ENCODE data around the gene KREMEN1. TPM values are rescaled to one million over a fixed set of nuclear protein-coding genes. Genes with fewer than 3 reads are reported as not detected.
"Not testable (repeated sequence)": the region's sequence is repeated elsewhere in the genome, so short reads cannot be mapped to it uniquely, and the experiment has no call there.

The KREMEN1 gene
- total RNA-seq, 2 donors from 2014 or later, result 8.4 to 13.9 TPM

DNA sequence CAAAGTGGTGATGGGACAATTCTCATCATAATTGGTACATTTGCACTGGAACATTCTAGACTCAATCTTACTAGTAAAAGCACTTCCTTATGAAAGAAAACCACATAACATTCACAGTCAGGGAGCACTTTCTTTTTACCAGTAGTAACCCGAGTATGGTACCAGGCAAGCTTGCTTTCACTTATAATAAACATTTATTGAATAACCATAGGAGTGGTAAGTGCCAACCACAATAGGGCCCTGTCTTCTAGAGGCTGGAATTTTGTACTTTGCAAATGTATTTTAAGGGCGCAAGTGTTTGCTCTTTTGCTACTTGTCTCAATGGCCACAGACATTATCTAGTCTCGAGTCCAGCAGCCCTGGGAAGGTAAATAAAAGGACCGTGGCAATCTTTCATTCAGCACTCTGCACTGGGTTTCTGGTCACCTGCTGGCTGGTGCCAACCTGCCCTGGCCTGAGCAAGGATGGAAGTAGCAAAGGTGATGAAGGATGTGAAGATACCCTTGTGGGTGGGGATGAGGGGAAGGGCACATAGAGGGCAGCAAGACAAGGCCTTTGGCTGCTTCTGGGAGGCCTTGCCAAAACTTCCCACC lies 35.4 kb upstream of the KREMEN1 start:
- H3K4me3 ChIP-seq, result no peak overlapping the region
- TF ChIP-seq, protein P1, sequence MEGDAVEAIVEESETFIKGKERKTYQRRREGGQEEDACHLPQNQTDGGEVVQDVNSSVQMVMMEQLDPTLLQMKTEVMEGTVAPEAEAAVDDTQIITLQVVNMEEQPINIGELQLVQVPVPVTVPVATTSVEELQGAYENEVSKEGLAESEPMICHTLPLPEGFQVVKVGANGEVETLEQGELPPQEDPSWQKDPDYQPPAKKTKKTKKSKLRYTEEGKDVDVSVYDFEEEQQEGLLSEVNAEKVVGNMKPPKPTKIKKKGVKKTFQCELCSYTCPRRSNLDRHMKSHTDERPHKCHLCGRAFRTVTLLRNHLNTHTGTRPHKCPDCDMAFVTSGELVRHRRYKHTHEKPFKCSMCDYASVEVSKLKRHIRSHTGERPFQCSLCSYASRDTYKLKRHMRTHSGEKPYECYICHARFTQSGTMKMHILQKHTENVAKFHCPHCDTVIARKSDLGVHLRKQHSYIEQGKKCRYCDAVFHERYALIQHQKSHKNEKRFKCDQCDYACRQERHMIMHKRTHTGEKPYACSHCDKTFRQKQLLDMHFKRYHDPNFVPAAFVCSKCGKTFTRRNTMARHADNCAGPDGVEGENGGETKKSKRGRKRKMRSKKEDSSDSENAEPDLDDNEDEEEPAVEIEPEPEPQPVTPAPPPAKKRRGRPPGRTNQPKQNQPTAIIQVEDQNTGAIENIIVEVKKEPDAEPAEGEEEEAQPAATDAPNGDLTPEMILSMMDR (IDR thresholded peaks at IDR 0.05), result no peak
- peaks cover 17 to 18% of the 10 kb centered on the region in 2 donors for H3K4me1 ChIP-seq (ENCODE audit: control insufficient read depth in 1 of 2, low read depth in 2 of 2)
- ATAC-seq (ENCODE audit: insufficient number of reproducible peaks, low FRiP score, low read depth) (no peak), DNase-seq (ENCODE audit: low spot score) (no peak)
- no peaks in the 10 kb centered on the region for H3K9me3 ChIP-seq
- H3K27me3 ChIP-seq (replicated peaks; ENCODE audit: insufficient read depth), result no peaks in the 10 kb centered on the region
- no peaks in the 10 kb centered on the region for H3K36me3 ChIP-seq
- no peak overlapping the region for H3K27ac ChIP-seq

DNA sequence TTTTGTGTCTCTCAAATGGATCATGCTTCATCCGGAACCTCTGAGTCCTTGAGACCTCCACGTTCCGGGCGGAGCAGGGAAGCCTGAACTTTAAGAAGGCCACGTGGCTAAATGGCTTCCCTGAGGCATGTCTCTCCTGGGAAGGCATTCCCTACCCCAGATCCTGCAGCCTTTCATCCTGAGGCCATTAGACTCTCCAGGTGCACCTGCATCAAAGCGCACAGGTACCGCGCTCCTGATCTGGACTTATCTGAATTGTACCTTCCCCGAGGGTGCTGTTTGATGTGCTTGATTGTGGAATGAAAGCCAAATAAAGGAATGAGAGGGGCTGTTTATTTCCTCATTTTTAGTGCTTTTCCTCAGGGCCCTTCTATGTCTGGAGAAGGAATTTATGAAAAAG lies 33.7 kb upstream of the KREMEN1 start:
- ATAC-seq (ENCODE audit: insufficient number of reproducible peaks, low FRiP score, low read depth) (no peak), DNase-seq (ENCODE audit: low spot score) (no peak)
- H3K27me3 ChIP-seq (replicated peaks; ENCODE audit: insufficient read depth), result no peaks in the 10 kb centered on the region
- H3K27ac ChIP-seq, result no peak overlapping the region
- no peaks in the 10 kb centered on the region for H3K36me3 ChIP-seq
- TF ChIP-seq, protein P1 (IDR thresholded peaks at IDR 0.05), result no peak
- no peak overlapping the region for H3K4me3 ChIP-seq
- peaks cover 12 to 20% of the 10 kb centered on the region in 2 donors for H3K4me1 ChIP-seq (ENCODE audit: control insufficient read depth in 1 of 2, low read depth in 2 of 2)
- H3K9me3 ChIP-seq, result no peaks in the 10 kb centered on the region

DNA sequence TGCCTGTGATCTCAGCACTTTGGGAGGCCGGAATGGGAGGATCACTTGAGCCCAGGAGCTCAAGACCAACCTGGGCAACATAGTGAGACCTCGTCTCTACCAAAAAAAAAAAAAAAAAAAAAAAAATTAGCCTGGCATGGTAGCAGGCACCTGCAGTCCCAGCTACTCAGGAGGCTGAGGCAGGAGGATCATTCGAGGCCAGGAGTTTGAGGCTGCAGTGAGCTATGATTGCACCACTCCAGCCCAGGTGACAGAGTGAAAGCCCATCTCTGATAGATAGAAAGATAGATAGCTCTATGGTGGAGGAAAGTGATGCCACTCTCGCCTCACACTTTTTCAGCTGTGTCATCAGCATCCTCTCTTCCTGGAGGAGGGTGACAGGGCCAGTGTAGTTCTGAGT lies 33.2 kb upstream of the KREMEN1 start:
- H3K9me3 ChIP-seq; ATAC-seq (ENCODE audit: insufficient number of reproducible peaks, low FRiP score, low read depth); H3K36me3 ChIP-seq; H3K27ac ChIP-seq; H3K4me3 ChIP-seq; H3K27me3 ChIP-seq (replicated peaks; ENCODE audit: insufficient read depth); DNase-seq (ENCODE audit: low spot score): not testable (repeated sequence)
- H3K4me1 ChIP-seq (ENCODE audit: control insufficient read depth in 1 of 2, low read depth in 2 of 2), result peaks cover 18 to 25% of the 10 kb centered on the region in 2 donors

DNA sequence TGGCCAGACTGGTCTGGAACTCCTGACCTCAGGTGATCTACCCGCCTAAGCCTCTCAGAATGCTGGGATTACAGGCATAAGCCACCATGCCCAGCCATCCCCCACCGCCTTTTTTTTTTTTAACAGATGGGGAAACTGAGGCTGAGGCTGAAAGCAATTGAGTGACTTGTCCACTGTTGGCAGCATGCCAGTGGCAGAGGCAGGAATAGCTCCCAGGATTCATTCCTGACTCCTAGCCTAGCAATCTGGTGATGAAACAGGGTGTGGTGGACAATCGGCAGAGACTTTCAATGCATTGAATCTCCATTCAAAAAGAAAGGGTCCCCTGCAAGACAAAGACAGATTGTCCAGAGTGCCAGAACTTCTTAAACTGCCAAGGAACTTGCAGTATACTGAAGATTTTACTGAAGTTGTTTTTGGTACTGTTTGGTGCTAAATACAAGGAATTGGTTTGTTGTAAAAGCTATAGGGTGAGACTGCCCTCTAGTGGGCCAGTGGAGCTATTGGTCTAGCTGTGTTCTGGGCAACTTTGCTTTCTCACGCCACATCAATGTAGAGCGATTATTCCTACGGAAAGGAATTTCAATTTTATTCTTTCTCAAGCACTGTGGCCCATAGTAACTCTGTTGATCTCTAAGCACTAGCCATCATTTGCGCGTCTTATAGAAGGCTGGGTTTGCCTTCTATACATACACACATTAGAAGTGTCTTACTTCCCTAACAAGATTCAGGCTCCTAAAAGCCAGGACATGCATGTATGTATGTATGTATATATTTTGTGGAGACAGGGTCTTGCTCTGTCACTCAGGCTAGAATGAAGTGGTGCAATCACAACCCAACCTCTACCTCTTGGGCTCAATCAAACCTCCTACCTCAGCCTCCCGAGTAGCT lies 32.2 kb upstream of the KREMEN1 start:
- peak; percentile 23 for ATAC-seq (ENCODE audit: insufficient number of reproducible peaks, low FRiP score, low read depth)
- Histone ChIP-seq H3K36me3 (no peaks in the 10 kb centered on the region), H3K9me3 (no peaks in the 10 kb centered on the region), H3K4me3 (peak overlapping the region; percentile 30), H3K27ac (peak overlapping the region in 1 of 2 donors; percentile 27), H3K4me1 (ENCODE audit: control insufficient read depth in 1 of 2, low read depth in 2 of 2) (peaks cover 22 to 25% of the 10 kb centered on the region in 2 donors), H3K27me3 (replicated peaks; ENCODE audit: insufficient read depth) (no peaks in the 10 kb centered on the region)
- TF ChIP-seq, protein P1 (IDR thresholded peaks at IDR 0.05), result peak; percentile 96
- DNase-seq (ENCODE audit: low spot score), result no peak

DNA sequence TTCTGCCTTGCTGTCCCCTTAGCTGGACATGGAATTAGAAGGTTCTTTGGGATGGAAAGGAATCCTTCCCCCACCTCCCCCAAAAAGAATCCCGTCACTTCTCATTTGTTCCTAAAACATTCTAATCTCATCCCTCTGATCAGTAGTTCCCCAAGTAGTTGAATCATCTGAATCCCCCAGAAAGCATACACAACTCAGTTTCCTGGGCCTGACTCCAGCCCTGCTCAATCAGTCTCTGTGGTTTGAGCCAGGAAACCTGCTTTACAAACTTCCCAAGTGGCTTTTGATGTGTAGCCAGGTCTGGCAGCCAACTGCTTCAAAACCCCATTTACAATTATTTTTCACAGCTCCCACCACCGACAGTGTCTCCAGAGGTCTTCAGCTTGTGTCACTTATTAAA lies 31.4 kb upstream of the KREMEN1 start:
- DNase-seq (ENCODE audit: low spot score) (no peak), ATAC-seq (ENCODE audit: insufficient number of reproducible peaks, low FRiP score, low read depth) (no peak)
- Histone ChIP-seq H3K9me3 (no peaks in the 10 kb centered on the region), H3K27me3 (replicated peaks; ENCODE audit: insufficient read depth) (no peaks in the 10 kb centered on the region), H3K27ac (peak overlapping the region in 1 of 2 donors; percentile 27), H3K4me3 (no peak overlapping the region), H3K4me1 (ENCODE audit: control insufficient read depth in 1 of 2, low read depth in 2 of 2) (peaks cover 22 to 25% of the 10 kb centered on the region in 2 donors), H3K36me3 (peaks cover 4% of the 10 kb centered on the region)
- TF ChIP-seq, protein P1 (IDR thresholded peaks at IDR 0.05), result no peak
